Ramos (cell line): ENCODE results near the gene NIPAL3.
"Not testable (repeated sequence)": the region's sequence is repeated elsewhere in the genome, so short reads cannot be mapped to it uniquely, and the experiment has no call there.

Experiments
- in situ Hi-C: fragments of 300-500 bp; cut with MboI; formaldehyde crosslinking; loops from one replicate; pipeline ENCODE4 v1.14.3; 2022; ENCODE audit warnings: low sequenced_read_pairs; ENCODE audit not compliant: unreplicated experiment

NIPAL3 gene

GRCh38 chr1:24506691-24507381 lies 91.2 kb downstream of the NIPAL3 start:
- in situ Hi-C loops, result no loop called here

GRCh38 chr1:24507405-24507804 lies 91.8 kb downstream of the NIPAL3 start:
- in situ Hi-C loops, result no loop called here

GRCh38 chr1:24508911-24509310 lies 93.3 kb downstream of the NIPAL3 start:
- in situ Hi-C loops, result no loop called here

GRCh38 chr1:24513706-24514105 lies 98.1 kb downstream of the NIPAL3 start:
- in situ Hi-C loops, result no loop called here

- in situ Hi-C loops, result no loop called here
These were observed 99.3 kb downstream of the NIPAL3 start for GRCh38 chr1:24514946-24515345.

GRCh38 chr1:24515671-24516209 lies 100.1 kb downstream of the NIPAL3 start:
- in situ Hi-C loops, result not testable (repeated sequence)

GRCh38 chr1:24516506-24516905 lies 100.9 kb downstream of the NIPAL3 start:
- in situ Hi-C loops, result no loop called here

GRCh38 chr1:24517898-24518297 lies 102.3 kb downstream of the NIPAL3 start:
- in situ Hi-C loops, result no loop called here

- in situ Hi-C loops, result not testable (repeated sequence)
These were observed 104.7 kb downstream of the NIPAL3 start for GRCh38 chr1:24520282-24520681.
